HG02852 (cell line): ENCODE results near the gene SALL1.

Source experiments
- ATAC-seq: cut with Tn5 transposase; IDR thresholded peaks from one replicate; pipeline ENCODE4 v1.9.1; 2021; ENCODE audit warnings: mild to moderate bottlenecking, moderate library complexity; ENCODE audit not compliant: unreplicated experiment

The SALL1 gene

GRCh38 chr16:51157698-51158097 is 6.6 kb upstream of the SALL1 start:
- ATAC-seq = no peak

GRCh38 chr16:51156807-51157200 is 5.7 kb upstream of the SALL1 start:
- ATAC-seq = no peak

- no peak for ATAC-seq
Measured at GRCh38 chr16:51155820-51156806, 5.0 kb upstream of the SALL1 start.

- no peak for ATAC-seq
Measured at GRCh38 chr16:51155199-51155607, 4.1 kb upstream of the SALL1 start.

GRCh38 chr16:51154271-51155171 is 3.5 kb upstream of the SALL1 start:
- ATAC-seq = no peak

- ATAC-seq = no peak
Measured at GRCh38 chr16:51153577-51154031, 2.5 kb upstream of the SALL1 start.

- no peak for ATAC-seq
Measured at GRCh38 chr16:51152691-51153576, 1.9 kb upstream of the SALL1 start.

- no peak for ATAC-seq
Measured at GRCh38 chr16:51151961-51152663, 1.0 kb upstream of the SALL1 start.

GRCh38 chr16:51151435-51151960 is 428 bp upstream of the SALL1 start:
- no peak for ATAC-seq

- no peak for ATAC-seq
Measured at GRCh38 chr16:51150165-51150887, 744 bp downstream of the SALL1 start.

- no peak for ATAC-seq
Measured at GRCh38 chr16:51149721-51150164, 1.3 kb downstream of the SALL1 start.

GRCh38 chr16:51149251-51149661 is 1.8 kb downstream of the SALL1 start:
- no peak for ATAC-seq

- no peak for ATAC-seq
Measured at GRCh38 chr16:51148678-51149228, 2.3 kb downstream of the SALL1 start.

GRCh38 chr16:51147776-51148677 is 3.0 kb downstream of the SALL1 start:
- no peak for ATAC-seq

- no peak for ATAC-seq
Measured at GRCh38 chr16:51146256-51146924, 4.7 kb downstream of the SALL1 start.

GRCh38 chr16:51144203-51144602 is 6.9 kb downstream of the SALL1 start:
- ATAC-seq = no peak
